ENCODE results near the gene RHOBTB3. TPM values are rescaled to one million over a fixed set of nuclear protein-coding genes. Genes with fewer than 3 reads are reported as not detected.
"Not testable (repeated sequence)": the region's sequence is repeated elsewhere in the genome, so short reads cannot be mapped to it uniquely, and the experiment has no call there.

Gene RHOBTB3
- total RNA-seq, 1 experiment from 2014 or later = 175 TPM

- DNase-seq (ENCODE audit: low read depth in 1 of 2, low spot score in 2 of 2) = peak; percentile 76 to 82
These were observed 22.3 kb upstream of the RHOBTB3 start for GRCh38 chr5:95708876-95709275.

GRCh38 chr5:95709967-95710650 is 21.0 kb upstream of the RHOBTB3 start:
- Histone ChIP-seq H3K4me1 (replicated peaks) (peaks cover 69% of the 10 kb centered on the region), H3K4me3 (no peak overlapping the region), H3K9me3 (replicated peaks) (no peaks in the 10 kb centered on the region), H3K27me3 (replicated peaks) (no peaks in the 10 kb centered on the region), H3K36me3 (no peaks in the 10 kb centered on the region), H3K27ac (peak overlapping the region; percentile 94)
- DNase-seq (ENCODE audit: low read depth in 1 of 2, low spot score in 2 of 2) = peak in 1 of 2 experiments; percentile 34

More at GRCh38 chr5:95708876-95709275, 22.3 kb upstream of the RHOBTB3 start:
- H3K4me3 ChIP-seq = no peak overlapping the region
- H3K36me3 ChIP-seq = no peaks in the 10 kb centered on the region
- H3K27ac ChIP-seq = peak overlapping the region; percentile 83
- H3K4me1 ChIP-seq (replicated peaks) = peaks cover 59% of the 10 kb centered on the region
- H3K27me3 ChIP-seq (replicated peaks) = no peaks in the 10 kb centered on the region
- H3K9me3 ChIP-seq (replicated peaks) = no peaks in the 10 kb centered on the region

- not testable (repeated sequence) for H3K9me3 ChIP-seq (replicated peaks); DNase-seq (ENCODE audit: low read depth in 1 of 2, low spot score in 2 of 2); H3K36me3 ChIP-seq; H3K4me3 ChIP-seq; H3K27me3 ChIP-seq (replicated peaks)
- H3K27ac ChIP-seq = peak overlapping the region; percentile 94
- peaks cover 77% of the 10 kb centered on the region for H3K4me1 ChIP-seq (replicated peaks)
These were observed 20.3 kb upstream of the RHOBTB3 start for GRCh38 chr5:95710651-95711500.

- H3K4me3 ChIP-seq = no peak overlapping the region
- H3K27ac ChIP-seq = peak overlapping the region; percentile 94
- peaks cover 83% of the 10 kb centered on the region for H3K4me1 ChIP-seq (replicated peaks)
- H3K36me3 ChIP-seq = no peaks in the 10 kb centered on the region
- H3K9me3 ChIP-seq (replicated peaks) = no peaks in the 10 kb centered on the region
- no peak for DNase-seq (ENCODE audit: low read depth in 1 of 2, low spot score in 2 of 2)
- H3K27me3 ChIP-seq (replicated peaks) = no peaks in the 10 kb centered on the region
These were observed 19.4 kb upstream of the RHOBTB3 start for GRCh38 chr5:95711501-95712346.

DNA sequence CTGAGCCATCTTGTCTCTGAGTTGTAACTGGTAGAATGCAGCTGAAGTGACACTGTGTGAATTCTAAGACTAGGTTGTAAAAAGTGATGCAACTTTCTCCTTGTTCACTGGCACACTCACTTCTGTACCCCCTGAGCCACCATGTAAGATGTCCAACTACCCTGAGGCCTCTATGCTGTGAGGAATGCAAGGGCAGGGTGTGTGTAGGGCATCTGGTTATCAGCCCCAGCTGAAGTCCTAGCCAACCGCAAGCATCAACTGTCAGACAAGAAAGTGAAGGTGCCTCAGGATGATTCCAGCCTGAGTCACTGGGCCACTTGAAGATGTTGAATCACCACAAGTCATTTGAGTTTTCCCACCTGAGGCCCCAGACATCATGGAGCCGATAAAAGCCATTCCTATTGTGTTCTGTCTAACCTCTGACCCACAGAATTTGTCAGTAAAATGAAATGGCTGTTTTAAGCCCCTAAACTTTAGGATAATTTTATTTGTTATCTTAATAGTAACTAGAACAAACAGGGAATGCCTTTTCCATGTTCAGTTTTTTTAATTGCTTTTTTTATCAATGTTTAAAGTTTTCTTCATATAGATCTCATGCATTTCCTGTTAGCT is 18.7 kb upstream of the RHOBTB3 start:
- no peaks in the 10 kb centered on the region for H3K9me3 ChIP-seq (replicated peaks)
- H3K4me3 ChIP-seq = no peak overlapping the region
- H3K27me3 ChIP-seq (replicated peaks) = no peaks in the 10 kb centered on the region
- DNase-seq (ENCODE audit: low read depth in 1 of 2, low spot score in 2 of 2) = peak; percentile 95 to 98
- H3K4me1 ChIP-seq (replicated peaks) = peaks cover 78% of the 10 kb centered on the region
- peak overlapping the region; percentile 94 for H3K27ac ChIP-seq
- no peaks in the 10 kb centered on the region for H3K36me3 ChIP-seq

DNA sequence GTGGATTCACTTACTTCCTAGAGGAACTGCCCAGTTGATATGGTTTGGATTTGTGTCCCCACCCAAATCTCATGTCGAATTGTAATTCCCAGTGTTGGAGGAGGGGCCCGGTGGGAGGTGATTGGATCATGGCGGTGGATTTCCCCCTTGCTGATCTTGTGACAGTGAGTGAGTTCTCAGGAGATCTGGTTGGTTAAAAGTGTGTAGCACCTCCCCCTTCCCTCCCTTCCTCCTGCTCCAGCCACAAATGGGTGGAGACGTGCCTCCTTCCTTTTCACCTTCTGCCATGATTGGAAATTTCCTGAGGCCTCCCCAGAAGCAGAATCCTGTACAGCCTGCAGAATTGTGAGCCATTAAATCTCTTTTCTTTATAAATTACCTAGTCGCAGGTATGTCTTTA is 17.9 kb upstream of the RHOBTB3 start:
- not testable (repeated sequence) for H3K27me3 ChIP-seq (replicated peaks); H3K4me3 ChIP-seq
- H3K27ac ChIP-seq = peak overlapping the region; percentile 94

GRCh38 chr5:95713960-95714710 is 17.0 kb upstream of the RHOBTB3 start:
- DNase-seq (ENCODE audit: low read depth in 1 of 2, low spot score in 2 of 2) = no peak
- Histone ChIP-seq H3K27ac (peak overlapping the region; percentile 94), H3K9me3 (replicated peaks) (no peaks in the 10 kb centered on the region), H3K4me3 (no peak overlapping the region), H3K4me1 (replicated peaks) (peaks cover 69% of the 10 kb centered on the region), H3K36me3 (no peaks in the 10 kb centered on the region), H3K27me3 (replicated peaks) (no peaks in the 10 kb centered on the region)

More for the DNA sequence above, 17.9 kb upstream of the RHOBTB3 start:
- not testable (repeated sequence) for H3K9me3 ChIP-seq (replicated peaks); H3K36me3 ChIP-seq
- DNase-seq (ENCODE audit: low read depth in 1 of 2, low spot score in 2 of 2) = peak in 1 of 2 experiments; percentile 65
- H3K4me1 ChIP-seq (replicated peaks) = peaks cover 78% of the 10 kb centered on the region

DNA sequence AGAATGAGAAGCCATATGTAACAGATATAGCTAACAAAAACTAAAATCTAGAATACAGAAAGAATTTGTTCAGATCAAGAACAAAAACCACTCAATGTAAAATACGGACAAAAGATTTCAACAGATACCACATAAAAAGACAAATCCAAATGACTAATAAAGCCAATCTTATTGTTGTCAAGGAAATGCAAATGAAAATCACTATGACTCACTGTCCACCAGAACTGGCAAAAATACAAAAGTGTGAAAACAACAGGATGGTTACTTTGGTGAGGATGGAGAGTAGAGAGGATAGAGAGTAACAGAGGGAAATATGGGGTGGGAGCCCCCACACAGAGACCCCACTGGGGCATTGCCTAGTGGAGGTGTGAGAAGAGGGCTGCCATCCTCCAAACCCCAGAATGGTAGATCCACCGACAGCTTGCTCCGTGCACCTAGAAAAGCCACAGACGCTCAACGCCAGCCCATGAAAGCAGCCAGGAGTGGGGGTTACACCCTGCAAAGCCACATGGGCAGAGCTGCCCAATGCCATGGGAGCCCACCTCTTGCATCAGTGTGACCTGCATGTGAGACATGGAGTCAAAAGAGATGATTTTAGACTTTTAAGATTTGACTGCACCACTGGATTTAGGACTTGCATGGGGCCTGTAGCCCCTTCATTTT is 15.2 kb upstream of the RHOBTB3 start:
- peak in 1 of 2 experiments; percentile 75 for DNase-seq (ENCODE audit: low read depth in 1 of 2, low spot score in 2 of 2)
- Histone ChIP-seq H3K9me3 (replicated peaks) (no peaks in the 10 kb centered on the region), H3K27me3 (replicated peaks) (no peaks in the 10 kb centered on the region), H3K36me3 (no peaks in the 10 kb centered on the region), H3K27ac (peak overlapping the region; percentile 56), H3K4me1 (replicated peaks) (peaks cover 64% of the 10 kb centered on the region), H3K4me3 (no peak overlapping the region)

- DNase-seq (ENCODE audit: low read depth in 1 of 2, low spot score in 2 of 2) = no peak
- Histone ChIP-seq H3K4me1 (replicated peaks) (peaks cover 53% of the 10 kb centered on the region), H3K4me3 (no peak overlapping the region), H3K27ac (no peak overlapping the region), H3K36me3 (no peaks in the 10 kb centered on the region), H3K9me3 (replicated peaks) (no peaks in the 10 kb centered on the region), H3K27me3 (replicated peaks) (no peaks in the 10 kb centered on the region)
These were observed 13.7 kb upstream of the RHOBTB3 start for GRCh38 chr5:95717439-95717838.

GRCh38 chr5:95718203-95718602 is 12.9 kb upstream of the RHOBTB3 start:
- peaks cover 53% of the 10 kb centered on the region for H3K4me1 ChIP-seq (replicated peaks)
- no peak overlapping the region for H3K4me3 ChIP-seq
- H3K9me3 ChIP-seq (replicated peaks) = no peaks in the 10 kb centered on the region
- no peak overlapping the region for H3K27ac ChIP-seq
- DNase-seq (ENCODE audit: low read depth in 1 of 2, low spot score in 2 of 2) = no peak
- H3K27me3 ChIP-seq (replicated peaks) = no peaks in the 10 kb centered on the region
- H3K36me3 ChIP-seq = no peaks in the 10 kb centered on the region

DNA sequence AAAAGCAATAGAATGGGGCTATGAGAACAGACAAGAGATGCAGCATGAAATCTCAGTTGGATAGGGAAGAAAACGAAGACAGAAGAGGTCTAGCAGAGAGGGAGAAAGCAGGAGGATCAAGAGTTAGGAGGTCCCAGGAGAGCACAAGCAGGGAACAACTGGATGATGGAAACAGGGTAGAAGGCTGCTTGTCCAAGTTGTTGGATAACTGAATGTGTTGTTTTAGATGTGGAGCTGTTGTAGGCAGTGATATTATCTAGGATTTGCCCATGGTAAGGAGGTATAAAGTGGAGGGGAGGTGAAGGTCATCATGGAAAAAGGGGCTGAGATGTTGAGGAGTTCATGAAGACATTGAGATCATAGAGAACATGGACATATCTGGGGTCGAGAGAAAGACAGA is 12.4 kb upstream of the RHOBTB3 start:
- no peak overlapping the region for H3K4me3 ChIP-seq
- H3K27me3 ChIP-seq (replicated peaks) = no peaks in the 10 kb centered on the region
- H3K4me1 ChIP-seq (replicated peaks) = peaks cover 55% of the 10 kb centered on the region
- H3K36me3 ChIP-seq = no peaks in the 10 kb centered on the region
- no peaks in the 10 kb centered on the region for H3K9me3 ChIP-seq (replicated peaks)
- no peak overlapping the region for H3K27ac ChIP-seq
- DNase-seq (ENCODE audit: low read depth in 1 of 2, low spot score in 2 of 2) = no peak

- peak overlapping the region; percentile 19; the same call in 1 of the 2 replicates for H3K27ac ChIP-seq
- DNase-seq (ENCODE audit: low read depth in 1 of 2, low spot score in 2 of 2) = peak in 1 of 2 experiments; percentile 27
- no peaks in the 10 kb centered on the region for H3K36me3 ChIP-seq
- no peaks in the 10 kb centered on the region for H3K27me3 ChIP-seq (replicated peaks)
- no peak overlapping the region for H3K4me3 ChIP-seq
- H3K4me1 ChIP-seq (replicated peaks) = peaks cover 58% of the 10 kb centered on the region
- H3K9me3 ChIP-seq (replicated peaks) = no peaks in the 10 kb centered on the region
These were observed 10.9 kb upstream of the RHOBTB3 start for GRCh38 chr5:95720094-95720786.
